Measurements from ENCODE around the gene SPIRE2. TPM values are rescaled to one million over a fixed set of nuclear protein-coding genes. Genes with fewer than 3 reads are reported as not detected.

Gene SPIRE2
- total and polyA plus RNA-seq, 7 donors, result 0.82 to 44.0 (median 5.3) TPM

- Histone ChIP-seq H3K4me3 (no peak overlapping the region), H3K27ac (peak overlapping the region in 1 of 4 donors; percentile 9), H3K9me3 (no peaks in the 10 kb centered on the region), H3K4me1 (peaks cover 0 to 4% (median 0%) of the 10 kb centered on the region in 4 donors), H3K27me3 (no peaks in the 10 kb centered on the region), H3K36me3 (peaks cover 45 to 100% (median 87%) of the 10 kb centered on the region in 4 donors)
- no peak for DNase-seq
- 90 to 93% methylated on average over 16 of the region's 16 CpGs for WGBS, 2 donors
- TF ChIP-seq EP300 (IDR thresholded peaks at IDR 0.05) (no peak), CTCF (IDR thresholded peaks at IDR 0.05) (no peak), POLR2AphosphoS5 (IDR thresholded peaks at IDR 0.05) (no peak), POLR2A (IDR thresholded peaks at IDR 0.05) (no peak)
- intact Hi-C loops (cut with DNase I), result no loop called here
These were observed 62.8 kb downstream of the SPIRE2 start for GRCh38 chr16:89890886-89891657.

- DNase-seq, result no peak
- no peak for TF ChIP-seq POLR2A (IDR thresholded peaks at IDR 0.05)
- TF ChIP-seq CTCF (IDR thresholded peaks at IDR 0.05), result no peak
- TF ChIP-seq POLR2AphosphoS5 (IDR thresholded peaks at IDR 0.05), result no peak
- TF ChIP-seq EP300 (IDR thresholded peaks at IDR 0.05), result no peak
- H3K4me3 ChIP-seq, result no peak overlapping the region
- no peaks in the 10 kb centered on the region for H3K27me3 ChIP-seq
- peaks cover 46 to 100% (median 88%) of the 10 kb centered on the region in 4 donors for H3K36me3 ChIP-seq
- 95% methylated on average over 18 of the region's 18 CpGs for WGBS, 2 donors
- H3K4me1 ChIP-seq, result peaks cover 0 to 4% (median 0%) of the 10 kb centered on the region in 4 donors
- H3K27ac ChIP-seq, result no peak overlapping the region
- no peaks in the 10 kb centered on the region for H3K9me3 ChIP-seq
- intact Hi-C loops (cut with DNase I), result no loop called here
These were observed 63.9 kb downstream of the SPIRE2 start for GRCh38 chr16:89892055-89892630.

GRCh38 chr16:89892635-89893034 is 64.4 kb downstream of the SPIRE2 start:
- no peak for TF ChIP-seq POLR2A (IDR thresholded peaks at IDR 0.05)
- TF ChIP-seq CTCF (IDR thresholded peaks at IDR 0.05), result no peak
- no peak for TF ChIP-seq POLR2AphosphoS5 (IDR thresholded peaks at IDR 0.05)
- TF ChIP-seq EP300 (IDR thresholded peaks at IDR 0.05), result no peak
- Histone ChIP-seq H3K36me3 (peaks cover 42 to 100% (median 87%) of the 10 kb centered on the region in 4 donors), H3K27ac (no peak overlapping the region), H3K4me3 (no peak overlapping the region), H3K27me3 (no peaks in the 10 kb centered on the region), H3K9me3 (no peaks in the 10 kb centered on the region), H3K4me1 (peaks cover 0 to 4% (median 0%) of the 10 kb centered on the region in 4 donors)
- intact Hi-C loops (cut with DNase I), result no loop called here
- no peak for DNase-seq
- 95 to 97% methylated on average over 9 of the region's 9 CpGs for WGBS, 2 donors

GRCh38 chr16:89893642-89894548 is 65.6 kb downstream of the SPIRE2 start:
- Histone ChIP-seq H3K27me3 (no peaks in the 10 kb centered on the region), H3K36me3 (peaks cover 42 to 100% (median 89%) of the 10 kb centered on the region in 4 donors), H3K27ac (no peak overlapping the region), H3K9me3 (no peaks in the 10 kb centered on the region), H3K4me1 (peaks cover 0 to 4% (median 0%) of the 10 kb centered on the region in 4 donors), H3K4me3 (no peak overlapping the region)
- TF ChIP-seq POLR2A (IDR thresholded peaks at IDR 0.05) (no peak), CTCF (IDR thresholded peaks at IDR 0.05) (no peak), EP300 (IDR thresholded peaks at IDR 0.05) (no peak), POLR2AphosphoS5 (IDR thresholded peaks at IDR 0.05) (no peak)
- intact Hi-C loops (cut with DNase I), result no loop called here
- 96% methylated on average over 45 of the region's 45 CpGs for WGBS, 2 donors
- DNase-seq, result no peak

All from sigmoid colon (tissue), 7 donors.